ENCODE measurements around the gene LRRC23.
"Not testable (repeated sequence)": the region's sequence is repeated elsewhere in the genome, so short reads cannot be mapped to it uniquely, and the experiment has no call there.

LRRC23 gene

DNA sequence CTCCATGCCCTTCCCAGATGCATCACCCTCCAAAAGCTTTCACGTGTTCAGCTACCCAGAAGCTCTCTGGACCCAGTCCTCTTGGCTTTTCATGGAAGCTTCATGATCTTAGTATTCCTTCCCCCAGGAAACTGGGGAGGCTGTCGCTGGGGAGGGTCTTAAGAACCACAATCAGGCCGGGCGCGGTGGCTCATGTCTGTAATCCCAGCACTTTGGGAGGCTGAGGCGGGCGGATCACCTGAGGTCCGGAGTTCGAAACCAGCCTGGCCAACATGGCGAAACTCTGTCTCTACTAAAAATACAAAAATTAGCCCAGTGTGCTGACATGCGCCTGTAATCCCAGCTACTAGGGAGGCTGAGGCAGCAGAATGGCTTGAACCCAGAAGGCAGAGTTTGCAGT, 3.5 kb downstream of the LRRC23 start:
- not testable (repeated sequence) for DNase-seq

DNA sequence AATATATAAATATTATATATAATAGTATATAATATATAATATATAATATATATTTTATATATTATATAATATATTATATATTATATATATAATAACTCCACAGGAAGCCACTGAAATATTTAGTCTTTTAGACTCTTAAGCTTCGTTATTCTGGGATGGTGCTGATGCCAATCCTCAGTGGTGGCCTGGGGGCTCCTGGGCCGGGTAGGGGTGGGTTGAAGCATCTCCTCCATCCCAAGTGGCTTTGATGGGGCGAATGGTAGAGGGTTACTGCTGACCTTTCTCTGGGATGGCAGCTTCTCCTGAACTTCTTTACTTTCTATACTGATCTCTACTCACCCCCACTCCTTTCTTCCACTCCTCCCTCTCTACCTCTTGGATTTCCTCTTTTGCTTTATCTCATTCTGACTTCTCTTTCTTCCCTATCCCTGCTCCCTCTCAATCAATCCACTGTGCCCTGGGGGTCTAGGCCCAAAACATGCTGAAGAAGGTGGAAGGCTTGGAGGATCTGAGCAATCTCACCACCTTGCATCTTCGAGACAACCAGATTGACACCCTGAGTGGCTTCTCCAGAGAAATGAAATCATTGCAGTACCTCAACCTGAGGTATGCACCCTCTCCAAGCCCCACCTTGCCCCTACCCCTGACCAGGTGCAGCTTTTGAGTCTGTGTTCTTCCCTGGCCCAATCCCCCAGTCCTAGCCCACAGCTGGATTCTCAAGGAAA, 5.0 kb downstream of the LRRC23 start:
- DNase-seq = no peak

DNA sequence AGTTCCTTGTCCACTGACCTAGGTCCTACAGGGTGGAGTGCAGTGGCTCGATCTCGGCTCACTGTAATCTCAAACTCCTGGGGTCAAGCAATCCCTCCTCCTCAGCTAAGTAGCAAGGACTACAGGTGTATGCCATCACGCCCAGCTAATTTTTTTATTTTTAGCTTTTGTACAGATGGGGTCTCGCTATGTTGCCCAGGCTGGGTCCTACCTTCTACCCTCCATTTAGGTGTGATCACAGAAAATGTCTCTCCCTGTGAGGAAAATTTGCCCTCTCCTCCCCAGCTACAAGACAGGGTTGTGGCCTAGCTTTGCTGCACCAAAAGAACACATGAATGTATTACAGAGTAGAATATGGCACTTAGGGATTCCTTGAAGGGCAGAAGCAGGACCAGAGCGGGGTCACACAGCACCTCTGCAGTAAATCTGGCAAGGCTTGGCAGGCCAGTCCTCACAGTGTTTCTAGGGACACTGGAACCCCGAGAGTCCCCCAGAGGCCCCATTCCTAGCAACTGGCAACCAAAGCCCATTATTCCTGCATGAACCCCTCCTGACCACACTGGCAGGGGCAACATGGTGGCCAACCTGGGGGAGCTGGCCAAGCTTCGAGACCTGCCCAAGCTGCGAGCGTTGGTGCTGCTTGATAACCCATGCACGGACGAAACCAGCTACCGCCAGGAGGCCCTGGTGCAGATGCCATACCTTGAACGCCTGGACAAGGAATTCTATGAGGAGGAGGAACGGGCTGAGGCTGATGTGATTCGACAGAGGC, 7.7 kb downstream of the LRRC23 start:
- DNase-seq = no peak

DNA sequence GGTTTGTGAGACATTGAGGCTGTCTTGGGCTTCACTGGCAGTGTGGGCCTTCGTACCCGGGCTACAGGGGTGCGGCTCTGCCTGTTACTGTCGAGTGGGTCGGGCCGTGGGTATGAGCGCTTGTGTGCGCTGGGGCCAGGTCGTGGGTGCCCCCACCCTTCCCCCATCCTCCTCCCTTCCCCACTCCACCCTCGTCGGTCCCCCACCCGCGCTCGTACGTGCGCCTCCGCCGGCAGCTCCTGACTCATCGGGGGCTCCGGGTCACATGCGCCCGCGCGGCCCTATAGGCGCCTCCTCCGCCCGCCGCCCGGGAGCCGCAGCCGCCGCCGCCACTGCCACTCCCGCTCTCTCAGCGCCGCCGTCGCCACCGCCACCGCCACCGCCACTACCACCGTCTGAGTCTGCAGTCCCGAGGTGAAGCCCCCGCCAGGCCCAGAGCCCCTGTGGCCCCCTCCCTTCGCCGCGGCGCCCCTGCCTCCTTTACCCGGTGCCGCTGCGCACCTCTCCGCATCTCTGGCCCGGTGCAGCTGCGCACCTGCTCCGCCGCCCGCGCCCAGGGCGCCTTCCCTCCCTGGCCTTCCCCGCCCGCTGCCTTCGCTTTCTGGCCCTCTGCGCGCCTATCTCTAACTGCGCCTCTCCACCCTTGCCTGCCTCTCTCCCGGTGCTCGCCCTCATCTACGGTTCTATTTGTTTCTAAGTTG, 9.8 kb downstream of the LRRC23 start, which contains the start of gene ENO2:
TSS of gene ENO2 (plus strand) at position 335 of the 701 bp plus-strand sequence. CDS start 1,253 bp downstream, outside the sequence.
- peak; percentile 88 for DNase-seq

DNA sequence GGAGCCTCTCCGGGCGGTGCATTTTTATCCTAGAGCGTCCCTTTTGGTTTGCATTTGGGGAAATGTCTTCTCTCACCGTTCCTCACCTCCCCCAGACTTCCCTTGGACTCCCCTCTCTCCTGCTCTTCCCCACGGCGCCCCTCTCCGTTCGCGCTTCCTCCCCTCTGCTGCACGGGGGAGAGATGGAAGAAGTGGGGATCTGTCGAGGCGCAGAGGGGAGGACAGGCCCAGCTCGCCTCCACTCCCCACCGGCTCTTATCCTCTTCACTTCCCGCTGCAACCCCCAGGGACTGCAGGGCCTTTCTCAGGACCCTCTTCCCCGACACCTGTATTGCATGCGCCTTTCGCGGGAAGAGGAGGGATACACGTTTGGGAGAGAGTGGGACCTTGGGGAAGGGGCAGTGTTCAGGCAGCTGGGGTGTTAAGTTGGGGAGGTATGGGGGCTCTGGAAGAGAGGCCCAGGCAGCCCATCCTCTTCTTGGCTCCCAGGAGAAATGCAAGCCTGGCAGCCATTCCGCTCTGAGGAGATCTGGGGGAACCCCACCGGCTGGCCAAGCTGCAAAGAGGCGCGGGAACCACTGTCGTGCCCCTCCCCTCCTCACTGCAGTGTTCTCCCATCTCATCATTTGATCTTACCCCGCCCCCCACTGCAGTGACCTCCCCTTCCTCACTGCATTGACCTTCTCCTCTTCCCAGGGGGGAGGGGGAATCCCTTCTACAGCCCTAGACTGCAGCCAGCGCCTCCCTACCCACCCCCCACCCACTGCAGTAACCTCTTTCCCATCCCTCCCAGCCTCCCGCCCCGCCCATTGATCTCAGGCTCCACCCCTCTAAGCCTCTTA, 10.5 kb downstream of the LRRC23 start:
- DNase-seq = peak; percentile 31

GRCh38 chr12:6915789-6916285, 11.2 kb downstream of the LRRC23 start:
- DNase-seq = no peak

- DNase-seq = no peak
Measured at GRCh38 chr12:6916426-6917200, 12.0 kb downstream of the LRRC23 start.

- DNase-seq = no peak
Measured at GRCh38 chr12:6917491-6918231, 13.0 kb downstream of the LRRC23 start.

DNA sequence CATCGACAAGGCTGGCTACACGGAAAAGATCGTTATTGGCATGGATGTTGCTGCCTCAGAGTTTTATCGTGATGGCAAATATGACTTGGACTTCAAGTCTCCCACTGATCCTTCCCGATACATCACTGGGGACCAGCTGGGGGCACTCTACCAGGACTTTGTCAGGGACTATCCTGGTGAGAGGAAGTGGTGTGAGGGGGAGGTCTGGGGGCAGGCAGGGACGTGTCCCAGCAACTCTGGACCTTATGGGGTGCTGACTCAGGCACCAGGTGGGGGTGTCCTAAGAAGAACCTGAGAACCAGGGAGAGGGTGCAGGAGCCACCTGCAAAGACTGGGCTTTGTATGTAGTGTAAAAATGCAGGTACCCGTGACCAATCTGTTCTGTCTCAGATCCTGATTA, 15.0 kb downstream of the LRRC23 start:
- no peak for DNase-seq

- DNase-seq = no peak
Measured at GRCh38 chr12:6921539-6921938, 16.9 kb downstream of the LRRC23 start.

GRCh38 chr12:6921996-6922946, 17.6 kb downstream of the LRRC23 start:
- no peak for DNase-seq

- no peak for DNase-seq
Measured at GRCh38 chr12:6923003-6923732, 18.5 kb downstream of the LRRC23 start.

DNA sequence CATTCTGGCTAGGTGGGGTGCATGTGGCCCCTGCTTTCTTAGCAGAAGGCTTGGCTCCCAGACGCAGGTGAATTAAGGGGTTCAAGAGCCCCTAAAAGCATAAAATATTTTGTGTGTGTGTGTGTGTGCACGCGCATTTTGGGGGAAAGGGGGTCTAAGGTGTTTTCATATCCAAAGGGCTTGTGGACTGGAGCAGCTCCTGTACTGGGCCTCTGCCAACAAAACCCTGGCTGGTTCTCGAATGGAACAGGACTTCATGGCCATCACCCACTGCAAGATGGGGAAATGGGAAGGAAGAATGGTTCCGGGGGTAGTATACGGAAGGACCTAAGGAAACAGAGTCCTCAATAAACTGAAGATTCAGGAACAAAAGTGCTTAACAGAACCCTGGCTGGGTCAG, 19.2 kb downstream of the LRRC23 start:
- DNase-seq = no peak

GRCh38 chr12:6925239-6925539, 20.6 kb downstream of the LRRC23 start:
- no peak for DNase-seq

DNA sequence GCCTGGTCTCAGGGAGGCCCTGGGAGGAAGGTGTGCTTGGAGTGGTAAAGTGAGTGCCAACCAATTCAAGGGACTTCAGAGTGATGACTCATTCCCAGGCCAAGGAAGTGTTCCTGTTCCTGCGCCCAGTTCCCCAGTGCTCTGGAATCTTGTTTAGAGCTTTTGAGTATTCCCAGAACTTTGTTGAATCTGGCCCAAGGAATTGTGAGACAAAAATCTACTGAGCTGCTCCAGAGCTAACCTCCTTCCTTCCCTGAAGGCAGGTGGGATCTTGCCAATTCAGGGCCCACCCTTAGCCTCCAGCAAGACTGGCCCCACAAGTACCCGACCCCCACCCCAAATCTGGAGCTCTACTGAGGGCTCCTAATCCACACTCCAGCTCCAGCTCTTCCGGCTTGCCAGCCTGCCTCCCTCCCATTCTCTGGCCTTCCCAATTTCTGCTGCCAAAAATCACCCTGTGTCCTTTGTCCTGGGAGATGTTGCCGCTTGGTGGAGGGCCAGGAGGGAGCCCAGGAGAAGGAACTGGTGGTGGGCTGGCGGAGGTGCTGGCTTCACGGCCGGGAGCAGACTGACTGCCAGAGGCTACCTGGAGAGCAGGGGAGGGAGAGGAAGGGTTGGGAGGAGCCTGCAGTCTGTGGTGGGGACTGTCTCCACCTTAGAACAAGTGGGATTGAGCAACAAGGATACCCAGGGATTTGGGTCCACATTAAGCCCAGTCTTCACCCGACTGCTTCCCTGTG, 21.1 kb downstream of the LRRC23 start:
- no peak for DNase-seq

DNA sequence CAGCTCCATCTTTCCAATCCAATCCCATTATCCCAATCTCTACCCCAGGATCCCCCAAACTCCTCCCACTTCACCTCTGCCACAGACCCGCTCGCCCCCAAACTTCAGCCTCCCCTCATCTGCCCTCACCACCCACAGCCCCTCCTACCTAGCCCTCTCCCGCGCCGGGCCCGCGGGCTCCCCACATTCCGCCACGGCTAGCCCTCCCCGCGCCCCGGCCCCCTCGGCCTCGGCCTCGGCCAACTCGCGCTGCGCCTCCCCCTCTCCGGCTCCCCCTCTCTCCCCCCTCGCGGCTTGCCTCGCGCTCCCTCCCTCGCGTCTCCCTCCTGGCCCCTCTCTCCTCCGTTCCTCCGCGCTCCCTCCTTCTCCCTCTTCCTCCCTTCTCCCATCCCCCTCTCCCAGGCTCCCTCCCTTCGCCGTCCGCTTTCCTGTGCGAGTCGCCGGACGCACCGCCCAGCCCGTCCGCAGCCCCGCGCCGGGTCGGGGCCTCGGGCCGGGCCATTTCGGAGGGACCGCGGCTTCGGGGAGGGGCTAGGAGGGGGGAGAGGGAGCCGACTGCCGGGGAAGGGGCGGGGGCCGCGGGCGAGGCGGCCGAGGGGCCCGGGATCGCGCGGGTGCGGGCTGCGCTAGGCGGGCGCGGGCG, 22.9 kb downstream of the LRRC23 start, which contains the start of gene ATN1:
TSS of gene ATN1 (plus strand) at position 581 of the 643 bp plus-strand sequence. CDS start 6,043 bp downstream, outside the sequence.
- peak; percentile 55 for DNase-seq

- DNase-seq = peak; percentile 30
Measured at GRCh38 chr12:6928022-6928702, 23.5 kb downstream of the LRRC23 start.
